ENCODE data around the gene LLGL2.
A peak's percentile ranks its signal among the peaks of the same experiment; 100 is the strongest.

The LLGL2 gene

GRCh38 chr17:75588596-75589011 is 63.1 kb downstream of the LLGL2 start:
- no peak for DNase-seq (ENCODE audit: low spot score)
- TF ChIP-seq CTCF (IDR thresholded peaks at IDR 0.05; ENCODE audit: borderline replicate concordance, control extremely low read depth, extremely low read depth, insufficient read depth, missing control alignments): no peak
- in situ Hi-C loops (cut with MboI; ENCODE audit: low sequenced_read_pairs, unreplicated experiment): no loop called here

GRCh38 chr17:75589012-75589918 is 63.8 kb downstream of the LLGL2 start:
- TF ChIP-seq CTCF (IDR thresholded peaks at IDR 0.05; ENCODE audit: borderline replicate concordance, control extremely low read depth, extremely low read depth, insufficient read depth, missing control alignments): peak; percentile 89
- in situ Hi-C loops (cut with MboI; ENCODE audit: low sequenced_read_pairs, unreplicated experiment): no loop called here
- DNase-seq (ENCODE audit: low spot score): peak; percentile 100

- DNase-seq (ENCODE audit: low spot score): no peak
- TF ChIP-seq CTCF (IDR thresholded peaks at IDR 0.05; ENCODE audit: borderline replicate concordance, control extremely low read depth, extremely low read depth, insufficient read depth, missing control alignments): no peak
- in situ Hi-C loops (cut with MboI; ENCODE audit: low sequenced_read_pairs, unreplicated experiment): no loop called here
Observed at GRCh38 chr17:75589919-75590303, 64.4 kb downstream of the LLGL2 start.

GRCh38 chr17:75590314-75590761 is 64.8 kb downstream of the LLGL2 start:
- in situ Hi-C loops (cut with MboI; ENCODE audit: low sequenced_read_pairs, unreplicated experiment): no loop called here
- DNase-seq (ENCODE audit: low spot score): no peak
- no peak for TF ChIP-seq CTCF (IDR thresholded peaks at IDR 0.05; ENCODE audit: borderline replicate concordance, control extremely low read depth, extremely low read depth, insufficient read depth, missing control alignments)

GRCh38 chr17:75590849-75591721 is 65.6 kb downstream of the LLGL2 start:
- no peak for TF ChIP-seq CTCF (IDR thresholded peaks at IDR 0.05; ENCODE audit: borderline replicate concordance, control extremely low read depth, extremely low read depth, insufficient read depth, missing control alignments)
- DNase-seq (ENCODE audit: low spot score): no peak
- in situ Hi-C loops (cut with MboI; ENCODE audit: low sequenced_read_pairs, unreplicated experiment): no loop called here

GRCh38 chr17:75591722-75592302 is 66.3 kb downstream of the LLGL2 start:
- no peak for DNase-seq (ENCODE audit: low spot score)
- in situ Hi-C loops (cut with MboI; ENCODE audit: low sequenced_read_pairs, unreplicated experiment): no loop called here
- no peak for TF ChIP-seq CTCF (IDR thresholded peaks at IDR 0.05; ENCODE audit: borderline replicate concordance, control extremely low read depth, extremely low read depth, insufficient read depth, missing control alignments)

All from GM13976 (cell line).